H1 (cell line): Measurements from ENCODE around the gene SSBP3. TPM values are rescaled to one million over a fixed set of nuclear protein-coding genes. Genes with fewer than 3 reads are reported as not detected.
A peak's percentile ranks its signal among the peaks of the same experiment; 100 is the strongest.

Experiments used
- CTCF ChIA-PET: fragments of 300-600 bp; sonication (Branson Sonifier 250); formaldehyde crosslinking; loops from one replicate; lab custom pipeline; 2021; ENCODE audit not compliant: partially characterized antibody; lab: Charles Lee
- POLR2A ChIA-PET: fragments of 300-600 bp; sonication (Branson Sonifier 250); formaldehyde crosslinking; loops from one replicate; lab custom pipeline; 2021; ENCODE audit warnings: inconsistent platforms; ENCODE audit not compliant: partially characterized antibody; lab: Charles Lee
- DNase-seq, 2 experiments: peaks; one replicate each; pipeline versions ENCODE4 v3.0.0 to v3.0.0-alpha.2; 2010 to 2022; ENCODE audit warnings: low spot score in 2 of 2, low read depth in 1 of 2, mixed read lengths in 1 of 2
- FAIRE-seq: peaks from 2 replicates; lab custom pipeline; 2011; peaks lifted over from hg19 to GRCh38; lab: Jason Lieb, UNC
- H2AFZ ChIP-seq: 2 replicates; pipeline ENCODE4 v1.8.1; 2012; ENCODE audit warnings: low read length, inconsistent platforms
- H2AK5ac ChIP-seq: 2 replicates; pipeline ENCODE4 v1.6.1; 2013; ENCODE audit warnings: low read depth, low read length
- H2BK120ac ChIP-seq: replicated peaks from 2 replicates; pipeline ENCODE3; 2013; ENCODE audit warnings: low read depth, low read length, inconsistent platforms
- H2BK12ac ChIP-seq: 2 replicates; pipeline ENCODE4 v1.6.1; 2013; ENCODE audit warnings: low read depth, low read length
- H2BK15ac ChIP-seq: 2 replicates; pipeline ENCODE4 v1.6.1; 2013; ENCODE audit warnings: low read length
- H2BK20ac ChIP-seq: 2 replicates; pipeline ENCODE4 v1.6.1; 2013; ENCODE audit warnings: low read length
- H2BK5ac ChIP-seq: 2 replicates; pipeline ENCODE4 v1.6.1; 2013; ENCODE audit warnings: low read depth, low read length
- H3K14ac ChIP-seq: 2 replicates; pipeline ENCODE4 v1.6.1; 2013; ENCODE audit warnings: inconsistent platforms; ENCODE audit not compliant: insufficient read length
- H3K18ac ChIP-seq: 2 replicates; pipeline ENCODE4 v1.6.1; 2013; ENCODE audit warnings: low read length; ENCODE audit errors: extremely low read depth
- H3K23ac ChIP-seq: 2 replicates; pipeline ENCODE4 v1.6.1; 2013; ENCODE audit warnings: inconsistent platforms; ENCODE audit not compliant: insufficient read length
- H3K23me2 ChIP-seq: 2 replicates; pipeline ENCODE4 v1.6.1; 2013; ENCODE audit warnings: low read depth, low read length
- H3K27ac ChIP-seq: 2 replicates; pipeline ENCODE4 v1.6.1; 2011; ENCODE audit warnings: low read depth, low read length, inconsistent platforms
- H3K27me3 ChIP-seq, 4 experiments: replicated peaks in 1 of 4; 1 replicate in 1 of 4; 2 replicates in 3 of 4; pipeline versions ENCODE4 v1.6.1 to v1.8.1; 2011 to 2013; ENCODE audit warnings: low read length in 3 of 4, mild to moderate bottlenecking in 3 of 4, inconsistent platforms in 2 of 4, mixed read lengths in 2 of 4, moderate library complexity in 1 of 4; ENCODE audit not compliant: control insufficient read depth in 3 of 4, insufficient read depth in 3 of 4; ENCODE audit errors: extremely low read depth in 1 of 4
- H3K36me3 ChIP-seq, 4 experiments: 2 replicates each; pipeline versions ENCODE4 v1.6.1 to v1.8.1; 2011 to 2013; ENCODE audit warnings: mild to moderate bottlenecking in 4 of 4, low read length in 3 of 4, moderate library complexity in 2 of 4, control low read depth in 1 of 4, inconsistent platforms in 1 of 4; ENCODE audit not compliant: insufficient read depth in 4 of 4, control insufficient read depth in 2 of 4
- H3K4ac ChIP-seq: replicated peaks from 2 replicates; pipeline ENCODE3; 2013; ENCODE audit warnings: low read length, low read depth, mixed read lengths, inconsistent platforms; ENCODE audit not compliant: insufficient read length
- H3K4me1 ChIP-seq, 4 experiments: replicated peaks in 1 of 4; 1 replicate in 1 of 4; 2 replicates in 3 of 4; pipeline versions ENCODE4 v1.6.1 to v1.8.1; 2011 to 2013; ENCODE audit warnings: low read length in 3 of 4, inconsistent platforms in 2 of 4, mixed read lengths in 1 of 4; ENCODE audit not compliant: insufficient read depth in 4 of 4, control insufficient read depth in 3 of 4
- H3K4me2 ChIP-seq, 2 experiments: 2 replicates each; pipeline versions ENCODE4 v1.6.1 to v1.8.1; 2011 to 2013; ENCODE audit warnings: low read depth in 2 of 2, low read length in 2 of 2, control low read depth in 1 of 2, inconsistent platforms in 1 of 2, mild to moderate bottlenecking in 1 of 2; ENCODE audit not compliant: insufficient read depth in 1 of 2
- H3K4me3 ChIP-seq, 4 experiments: fragments of 200-600, 300-600 bp in 1 of 4; sonication (generic), shearing (Covaris generic), sonication (Bioruptor Twin) in 1 of 4; 2 replicates each; pipeline versions ENCODE4 v1.5.1 to v1.8.1; 2011 to 2016; ENCODE audit warnings: low read length in 4 of 4, low read depth in 3 of 4, control low read depth in 2 of 4, inconsistent platforms in 2 of 4, mild to moderate bottlenecking in 2 of 4, mixed read lengths in 1 of 4, moderate library complexity in 1 of 4; ENCODE audit not compliant: insufficient read depth in 2 of 4; ENCODE audit errors: extremely low read depth in 1 of 4
- H3K56ac ChIP-seq: replicated peaks from 2 replicates; pipeline ENCODE3; 2013; ENCODE audit warnings: low read depth, mild to moderate bottlenecking, mixed read lengths, low read length, inconsistent platforms; ENCODE audit not compliant: insufficient read length
- H3K79me1 ChIP-seq: 2 replicates; pipeline ENCODE4 v1.6.1; 2013; ENCODE audit warnings: low read depth, low read length, control low read depth
- H3K79me2 ChIP-seq, 2 experiments: 2 replicates each; pipeline versions ENCODE4 v1.6.1 to v1.8.1; 2012 to 2013; ENCODE audit warnings: low read length in 2 of 2, mild to moderate bottlenecking in 2 of 2, inconsistent platforms in 1 of 2; ENCODE audit not compliant: insufficient read depth in 2 of 2, control insufficient read depth in 1 of 2
- H3K9ac ChIP-seq, 4 experiments: replicated peaks in 1 of 4; 1 replicate in 1 of 4; 2 replicates in 3 of 4; pipeline versions ENCODE4 v1.6.1 to v1.8.1; 2011 to 2013; ENCODE audit warnings: low read depth in 3 of 4, low read length in 3 of 4, control low read depth in 2 of 4, mild to moderate bottlenecking in 2 of 4, moderate library complexity in 2 of 4, inconsistent platforms in 1 of 4; ENCODE audit errors: extremely low read depth in 1 of 4
- H3K9me3 ChIP-seq, 2 experiments: 2 replicates each; pipeline versions ENCODE4 v1.6.1 to v1.8.1; 2012 to 2013; ENCODE audit warnings: mild to moderate bottlenecking in 2 of 2, moderate library complexity in 2 of 2, control low read depth in 1 of 2, inconsistent platforms in 1 of 2, low read depth in 1 of 2, low read length in 1 of 2, mixed read lengths in 1 of 2; ENCODE audit not compliant: insufficient read depth in 2 of 2
- H4K20me1 ChIP-seq, 2 experiments: replicated peaks in 1 of 2; 2 replicates each; pipeline versions ENCODE3 to v1.8.1; 2011 to 2013; ENCODE audit warnings: inconsistent platforms in 2 of 2, low read length in 2 of 2, mild to moderate bottlenecking in 1 of 2; ENCODE audit not compliant: insufficient read depth in 2 of 2, control insufficient read depth in 1 of 2
- H4K5ac ChIP-seq: 2 replicates; pipeline ENCODE4 v1.6.1; 2013; ENCODE audit warnings: low read length, low read depth, mixed read lengths, inconsistent platforms; ENCODE audit not compliant: insufficient read length
- H4K8ac ChIP-seq: 2 replicates; pipeline ENCODE4 v1.8.0; 2013; ENCODE audit warnings: mild to moderate bottlenecking, moderate library complexity, low read length, inconsistent platforms; ENCODE audit not compliant: insufficient read depth; ENCODE audit errors: extremely low read depth
- H4K91ac ChIP-seq: replicated peaks from 2 replicates; pipeline ENCODE3; 2013; ENCODE audit warnings: low read length, mixed read lengths, inconsistent platforms; ENCODE audit not compliant: insufficient read length
- CEBPB ChIP-seq: IDR thresholded peaks from 2 replicates; pipeline ENCODE4 v1.6.1; 2012; ENCODE audit warnings: low read depth, low read length
- FOSL1 ChIP-seq: IDR thresholded peaks from 2 replicates; pipeline ENCODE4 v1.6.1; 2011; ENCODE audit warnings: mild to moderate bottlenecking, low read depth, low read length, moderate library complexity; ENCODE audit not compliant: insufficient read depth
- GTF2F1 ChIP-seq: IDR thresholded peaks from 2 replicates; pipeline ENCODE4 v1.6.1; 2012; ENCODE audit warnings: low read depth, low read length, improper control_type of control experiment, borderline replicate concordance
- KDM4A ChIP-seq: IDR thresholded peaks from one replicate; pipeline ENCODE4 v1.7.1; 2012; ENCODE audit warnings: low read depth, mild to moderate bottlenecking, moderate library complexity, low read length, inconsistent platforms; ENCODE audit not compliant: severe bottlenecking
- NRF1 ChIP-seq: IDR thresholded peaks from 2 replicates; pipeline ENCODE4 v1.6.1; 2011; ENCODE audit warnings: mild to moderate bottlenecking, low read depth, low read length, improper control_type of control experiment
- POU5F1 ChIP-seq: IDR thresholded peaks from 2 replicates; pipeline ENCODE4 v1.6.1; 2011; ENCODE audit warnings: low read depth, mild to moderate bottlenecking, low read length, moderate library complexity
- SAP30 ChIP-seq: fragments of 300-600 bp; sonication (generic); IDR thresholded peaks from 2 replicates; pipeline ENCODE4 v1.7.1; 2012; ENCODE audit warnings: low read length, moderate library complexity, mild to moderate bottlenecking, inconsistent platforms; ENCODE audit not compliant: insufficient read depth, insufficient replicate concordance
- SIN3A ChIP-seq, 2 experiments: IDR thresholded peaks in 1 of 2; conservative IDR thresholded peaks in 1 of 2; 2 replicates each; pipeline ENCODE4 v1.6.1; 2011 to 2012; ENCODE audit warnings: low read length in 2 of 2, improper control_type of control experiment in 1 of 2, low read depth in 1 of 2, mild to moderate bottlenecking in 1 of 2
- SRF ChIP-seq: IDR thresholded peaks from 2 replicates; pipeline ENCODE4 v1.6.1; 2011; ENCODE audit warnings: mild to moderate bottlenecking, low read depth, low read length, moderate library complexity
- WGBS, 2 experiments: shearing (Covaris generic) in 1 of 2; methylation state at CpG; one replicate each; pipeline versions ENCODE4 v1.1.6 to v1.1.7; 2013 to 2015; ENCODE audit warnings: low lambda C conversion rate in 2 of 2, mixed read lengths in 2 of 2, inconsistent platforms in 1 of 2, low coverage in 1 of 2, missing lambda C conversion rate in 1 of 2; ENCODE audit not compliant: insufficient replicate concordance in 2 of 2, insufficient coverage in 1 of 2, insufficient read length in 1 of 2; ENCODE audit errors: extremely low coverage in 1 of 2, missing lambda C conversion rate in 1 of 2; 5-methylcytosine and 5-hydroxymethylcytosine counted together
- polyA plus RNA-seq, 7 experiments: library from polyadenylated mRNA; depleted of rRNA in 3 of 7; stranded (reverse) in 5 of 7; unstranded in 2 of 7; fragments of >200 nt in 5 of 7; fragments of 200-250 nt in 2 of 7; gene quantifications; 1 replicate in 5 of 7; 2 replicates in 1 of 7; 4 replicates in 1 of 7; pipeline versions ENCODE4 v1.2.1 to v1.2.3, GENCODE V29; 2011 to 2013; ENCODE audit warnings: missing spikeins in 2 of 7, mixed read lengths in 2 of 7
- total RNA-seq: library from RNA; stranded (reverse); fragmentation: NEBNext Ultra II Directional; extraction: Animal tissue kit (Norgen Biotek cat#: 25700); gene quantifications from 2 replicates; pipeline ENCODE4 v1.2.1, GENCODE V29; 2021

SSBP3 gene
- total and polyA plus RNA-seq, 2 of the 8 experiments (the other 6 are each of a cell fraction or from before 2014, with no cell fraction given): 99.7 to 133 TPM

DNA sequence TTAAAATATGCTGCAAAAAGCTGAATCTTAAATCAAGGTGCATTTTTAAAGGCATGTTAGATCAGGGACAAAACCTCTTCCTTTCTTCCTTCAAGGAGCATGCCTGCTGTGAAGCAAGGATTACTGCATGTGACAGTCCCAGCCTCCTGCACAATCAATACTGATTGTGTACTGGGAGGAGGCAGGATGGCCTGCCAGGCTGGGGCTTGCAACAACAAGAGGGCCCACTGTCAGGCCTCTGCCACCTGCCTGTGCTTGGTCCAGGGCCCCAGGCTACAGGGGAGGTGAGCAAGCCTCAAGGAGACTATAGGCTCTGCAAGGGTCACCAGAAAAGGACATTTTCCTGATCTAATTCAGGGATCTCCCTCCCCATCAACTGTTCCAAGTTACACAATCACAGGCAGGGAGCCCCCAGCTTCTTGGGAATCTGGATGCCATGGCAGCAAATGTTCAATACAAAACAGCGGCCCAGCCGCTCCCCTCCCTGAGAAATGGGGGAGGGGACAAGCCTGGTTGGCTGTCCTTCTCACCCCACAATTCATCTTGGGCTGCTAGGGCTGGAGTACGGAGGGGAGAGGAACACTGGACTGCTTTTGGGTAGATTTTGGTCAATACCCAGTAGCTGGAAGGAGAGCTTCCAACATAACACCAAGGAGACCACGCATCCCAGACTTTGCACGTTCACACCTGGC is 76.7 kb downstream of the SSBP3 start:
- no peak overlapping the region for H3K4me3 ChIP-seq
- no peaks in the 10 kb centered on the region for H3K27me3 ChIP-seq
- peaks cover 13 to 97% of the 10 kb centered on the region in 2 experiments for H3K79me2 ChIP-seq
- H2AFZ ChIP-seq: no peak overlapping the region
- no peak overlapping the region; the same call in 1 of the 2 replicates for H2BK15ac ChIP-seq
- no peaks in the 10 kb centered on the region for H3K23me2 ChIP-seq
- H2BK12ac ChIP-seq: no peak overlapping the region
- no peak overlapping the region for H4K5ac ChIP-seq
- CTCF ChIA-PET: interaction anchor here (1.0 to 1.4 kb wide), 4 partner anchors 13 to 380 kb away, joined by 3 to 6 read pairs (median 3); no protein-coding TSS in a partner anchor
- H3K4ac ChIP-seq: peak overlapping the region; percentile 25
- H3K4me1 ChIP-seq: peaks cover 41 to 65% (median 57%) of the 10 kb centered on the region in 4 experiments
- no peak overlapping the region for H3K9ac ChIP-seq
- peak overlapping the region in 1 of 2 experiments; percentile 18; a peak in 2 of 4 replicates for H3K4me2 ChIP-seq
- FAIRE-seq: no peak
- H3K18ac ChIP-seq: no peak overlapping the region
- peaks cover 36% of the 10 kb centered on the region for H3K79me1 ChIP-seq
- H2BK5ac ChIP-seq: peak overlapping the region; percentile 12; the same call in 1 of the 2 replicates
- H2BK20ac ChIP-seq: no peak overlapping the region
- no peak overlapping the region for H2BK120ac ChIP-seq
- H2AK5ac ChIP-seq: no peak overlapping the region
- H3K14ac ChIP-seq: no peak overlapping the region
- TF ChIP-seq SAP30 (no peak), POU5F1 (no peak), SRF (no peak), KDM4A (no peak), CEBPB (no peak), SIN3A (conservative IDR thresholded peaks at IDR 0.05 in 1 of 2, IDR thresholded peaks at IDR 0.05 in 1 of 2; ENCODE audit: low read depth in 1 of 2, low read length in 2 of 2) (no peak), NRF1 (no peak), GTF2F1 (no peak), FOSL1 (no peak)
- TF ChIP-seq, all 59 proteins: peak for 0
- Histone ChIP-seq H3K36me3 (no peaks in the 10 kb centered on the region; a peak in 1 of 8 replicates), H3K9me3 (no peaks in the 10 kb centered on the region), H4K20me1 (peaks cover 5 to 46% of the 10 kb centered on the region in 2 experiments), H3K23ac (no peak overlapping the region), H4K91ac (no peak overlapping the region), H3K56ac (no peak overlapping the region), H4K8ac (no peak overlapping the region; the same call in 1 of the 2 replicates), H3K27ac (no peak overlapping the region)
- POLR2A ChIA-PET: no interaction called here
- WGBS, 2 experiments: 79% methylated on average over 5 of the region's 5 CpGs; no CpG with 5 or more reads in 1 of the 2 experiments
- no peak for DNase-seq
